ENCODE results near the gene TM7SF3.

Gene TM7SF3

GRCh38 chr12:26982866-26983265 lies 31.3 kb downstream of the TM7SF3 start:
- no peak overlapping the region for H3K4me3 ChIP-seq (replicated peaks; ENCODE audit: low read depth, low read length)
- TF ChIP-seq CTCF (IDR thresholded peaks at IDR 0.05; ENCODE audit: low read length, missing control alignments) = no peak
- no peak for DNase-seq (ENCODE audit: low read depth)

- no peak for DNase-seq (ENCODE audit: low read depth)
- TF ChIP-seq CTCF (IDR thresholded peaks at IDR 0.05; ENCODE audit: low read length, missing control alignments) = no peak
- H3K4me3 ChIP-seq (replicated peaks; ENCODE audit: low read depth, low read length) = no peak overlapping the region
These were observed 34.5 kb downstream of the TM7SF3 start for GRCh38 chr12:26979733-26980132.

- DNase-seq (ENCODE audit: low read depth) = no peak
These were observed 35.4 kb downstream of the TM7SF3 start for GRCh38 chr12:26978801-26979200.

GRCh38 chr12:26976687-26977086 lies 37.5 kb downstream of the TM7SF3 start:
- DNase-seq (ENCODE audit: low read depth) = no peak
- no peak for TF ChIP-seq CTCF (IDR thresholded peaks at IDR 0.05; ENCODE audit: low read length, missing control alignments)

More at GRCh38 chr12:26978801-26979200, 35.4 kb downstream of the TM7SF3 start:
- H3K4me3 ChIP-seq (replicated peaks; ENCODE audit: low read depth, low read length) = no peak overlapping the region
- TF ChIP-seq CTCF (IDR thresholded peaks at IDR 0.05; ENCODE audit: low read length, missing control alignments) = no peak

GRCh38 chr12:26971963-26972362 lies 42.2 kb downstream of the TM7SF3 start:
- DNase-seq (ENCODE audit: low read depth) = no peak
- no peak for TF ChIP-seq CTCF (IDR thresholded peaks at IDR 0.05; ENCODE audit: low read length, missing control alignments)
- H3K4me3 ChIP-seq (replicated peaks; ENCODE audit: low read depth, low read length) = no peak overlapping the region

More at GRCh38 chr12:26976687-26977086, 37.5 kb downstream of the TM7SF3 start:
- H3K4me3 ChIP-seq (replicated peaks; ENCODE audit: low read depth, low read length) = no peak overlapping the region

- no peak overlapping the region for H3K4me3 ChIP-seq (replicated peaks; ENCODE audit: low read depth, low read length)
- DNase-seq (ENCODE audit: low read depth) = no peak
- TF ChIP-seq CTCF (IDR thresholded peaks at IDR 0.05; ENCODE audit: low read length, missing control alignments) = no peak
These were observed 44.0 kb downstream of the TM7SF3 start for GRCh38 chr12:26970136-26970535.

- DNase-seq (ENCODE audit: low read depth) = no peak
- TF ChIP-seq CTCF (IDR thresholded peaks at IDR 0.05; ENCODE audit: low read length, missing control alignments) = no peak
- no peak overlapping the region for H3K4me3 ChIP-seq (replicated peaks; ENCODE audit: low read depth, low read length)
These were observed 47.3 kb downstream of the TM7SF3 start for GRCh38 chr12:26966842-26967241.

All from fibroblast of pulmonary artery (primary cell).